Measurements from ENCODE around the gene ANKRD13D. TPM values are rescaled to one million over a fixed set of nuclear protein-coding genes. Genes with fewer than 3 reads are reported as not detected.

The ANKRD13D gene
- total and polyA plus RNA-seq, 4 donors, result 42.8 to 115 (median 61.1) TPM

- Histone ChIP-seq H3K27me3 (ENCODE audit: control insufficient read depth, insufficient read depth, low read length) (no peaks in the 10 kb centered on the region), H3K9me3 (ENCODE audit: control insufficient read depth, insufficient read depth, low read length) (no peaks in the 10 kb centered on the region), H3K27ac (ENCODE audit: low read depth, low read length) (no peak overlapping the region), H3K4me1 (ENCODE audit: control insufficient read depth, insufficient read depth, low read length) (peaks cover 8% of the 10 kb centered on the region), H3K4me3 (ENCODE audit: low read depth, low read length) (no peak overlapping the region), H3K36me3 (ENCODE audit: control insufficient read depth, insufficient read depth, low read length) (peaks cover 60% of the 10 kb centered on the region)
- DNase-seq (ENCODE audit: low read depth in 4 of 6, low spot score in 6 of 6), result no peak
- 96% methylated on average over 11 of the region's 11 CpGs for WGBS (ENCODE audit: insufficient coverage)
These were observed 20.1 kb downstream of the ANKRD13D start for GRCh38 chr11:67309166-67309565.

- WGBS (ENCODE audit: insufficient coverage), result 90% methylated on average over 14 of the region's 14 CpGs
- peaks cover 60% of the 10 kb centered on the region for H3K36me3 ChIP-seq (ENCODE audit: control insufficient read depth, insufficient read depth, low read length)
- no peak overlapping the region for H3K4me3 ChIP-seq (ENCODE audit: low read depth, low read length)
- no peaks in the 10 kb centered on the region for H3K27me3 ChIP-seq (ENCODE audit: control insufficient read depth, insufficient read depth, low read length)
- H3K9me3 ChIP-seq (ENCODE audit: control insufficient read depth, insufficient read depth, low read length), result no peaks in the 10 kb centered on the region
- DNase-seq (ENCODE audit: low read depth in 4 of 6, low spot score in 6 of 6), result no peak
- peaks cover 3% of the 10 kb centered on the region for H3K4me1 ChIP-seq (ENCODE audit: control insufficient read depth, insufficient read depth, low read length)
- no peak overlapping the region for H3K27ac ChIP-seq (ENCODE audit: low read depth, low read length)
These were observed 20.6 kb downstream of the ANKRD13D start for GRCh38 chr11:67309661-67310061.

DNA sequence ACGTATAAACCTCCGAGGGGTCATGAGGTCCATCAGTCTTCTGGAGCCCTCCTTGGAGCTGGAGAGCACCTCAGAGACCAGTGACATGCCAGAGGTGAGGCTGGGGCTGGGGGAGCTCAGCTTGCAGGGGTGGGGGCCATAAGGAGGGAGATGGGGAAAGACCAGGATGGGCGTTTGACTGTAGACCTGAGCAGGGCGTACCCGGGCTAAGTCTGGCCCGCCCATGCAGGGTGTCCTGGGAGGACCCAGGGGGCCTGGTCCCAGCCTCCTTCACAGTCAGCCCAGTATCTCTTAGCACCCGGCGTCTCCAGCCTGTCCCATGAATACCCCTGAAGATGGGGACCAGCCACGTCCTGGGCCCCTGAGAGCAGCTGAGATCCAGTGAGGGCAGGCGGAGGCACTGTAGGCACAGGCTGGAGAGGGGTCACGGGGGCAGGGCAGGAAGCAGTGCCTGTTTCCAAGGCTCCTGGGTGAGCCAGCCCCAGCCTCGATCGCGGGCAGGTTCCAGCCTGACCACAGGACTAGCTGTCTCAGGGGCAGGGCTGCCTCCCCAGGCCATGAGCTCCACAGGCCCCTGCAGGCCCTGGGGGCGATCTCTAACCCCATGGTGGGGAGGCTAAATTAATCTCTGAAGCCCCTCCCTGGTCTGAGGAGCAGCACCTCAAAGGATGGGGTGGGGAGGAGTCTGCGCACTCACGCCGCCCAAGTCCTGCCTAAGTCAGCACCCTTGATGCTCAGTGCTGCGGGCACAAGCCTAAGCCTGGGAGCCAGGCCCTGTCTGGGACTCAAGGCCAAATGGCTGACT lies 21.3 kb downstream of the ANKRD13D start:
- Histone ChIP-seq H3K9me3 (ENCODE audit: control insufficient read depth, insufficient read depth, low read length) (no peaks in the 10 kb centered on the region), H3K27ac (ENCODE audit: low read depth, low read length) (no peak overlapping the region), H3K4me1 (ENCODE audit: control insufficient read depth, insufficient read depth, low read length) (no peaks in the 10 kb centered on the region), H3K36me3 (ENCODE audit: control insufficient read depth, insufficient read depth, low read length) (peaks cover 57% of the 10 kb centered on the region), H3K27me3 (ENCODE audit: control insufficient read depth, insufficient read depth, low read length) (no peaks in the 10 kb centered on the region), H3K4me3 (ENCODE audit: low read depth, low read length) (no peak overlapping the region)
- 78% methylated on average over 15 of the region's 19 CpGs for WGBS (ENCODE audit: insufficient coverage)
- DNase-seq (ENCODE audit: low read depth in 4 of 6, low spot score in 6 of 6), result no peak

GRCh38 chr11:67311051-67311555 lies 22.0 kb downstream of the ANKRD13D start:
- DNase-seq (ENCODE audit: low read depth in 4 of 6, low spot score in 6 of 6), result no peak

GRCh38 chr11:67311556-67312082 lies 22.5 kb downstream of the ANKRD13D start:
- 88% methylated on average over 10 of the region's 15 CpGs for WGBS (ENCODE audit: insufficient coverage)
- Histone ChIP-seq H3K4me3 (ENCODE audit: low read depth, low read length) (no peak overlapping the region), H3K9me3 (ENCODE audit: control insufficient read depth, insufficient read depth, low read length) (no peaks in the 10 kb centered on the region), H3K36me3 (ENCODE audit: control insufficient read depth, insufficient read depth, low read length) (peaks cover 56% of the 10 kb centered on the region), H3K27ac (ENCODE audit: low read depth, low read length) (no peak overlapping the region), H3K4me1 (ENCODE audit: control insufficient read depth, insufficient read depth, low read length) (no peaks in the 10 kb centered on the region), H3K27me3 (ENCODE audit: control insufficient read depth, insufficient read depth, low read length) (no peaks in the 10 kb centered on the region)
- DNase-seq (ENCODE audit: low read depth in 4 of 6, low spot score in 6 of 6), result no peak

More at GRCh38 chr11:67311051-67311555, 22.0 kb downstream of the ANKRD13D start:
- Histone ChIP-seq H3K4me1 (ENCODE audit: control insufficient read depth, insufficient read depth, low read length) (no peaks in the 10 kb centered on the region), H3K36me3 (ENCODE audit: control insufficient read depth, insufficient read depth, low read length) (peaks cover 57% of the 10 kb centered on the region), H3K27me3 (ENCODE audit: control insufficient read depth, insufficient read depth, low read length) (no peaks in the 10 kb centered on the region), H3K9me3 (ENCODE audit: control insufficient read depth, insufficient read depth, low read length) (no peaks in the 10 kb centered on the region), H3K27ac (ENCODE audit: low read depth, low read length) (no peak overlapping the region), H3K4me3 (ENCODE audit: low read depth, low read length) (no peak overlapping the region)
- WGBS (ENCODE audit: insufficient coverage), result 77% methylated on average over 18 of the region's 18 CpGs

GRCh38 chr11:67312187-67313021 lies 23.3 kb downstream of the ANKRD13D start:
- H3K27me3 ChIP-seq (ENCODE audit: control insufficient read depth, insufficient read depth, low read length), result no peaks in the 10 kb centered on the region
- no peaks in the 10 kb centered on the region for H3K9me3 ChIP-seq (ENCODE audit: control insufficient read depth, insufficient read depth, low read length)
- peaks cover 6% of the 10 kb centered on the region for H3K4me1 ChIP-seq (ENCODE audit: control insufficient read depth, insufficient read depth, low read length)
- H3K27ac ChIP-seq (ENCODE audit: low read depth, low read length), result no peak overlapping the region
- DNase-seq (ENCODE audit: low read depth in 4 of 6, low spot score in 6 of 6), result no peak
- no peak overlapping the region for H3K4me3 ChIP-seq (ENCODE audit: low read depth, low read length)
- 80% methylated on average over 18 of the region's 22 CpGs for WGBS (ENCODE audit: insufficient coverage)
- peaks cover 48% of the 10 kb centered on the region for H3K36me3 ChIP-seq (ENCODE audit: control insufficient read depth, insufficient read depth, low read length)

- no peak overlapping the region for H3K4me3 ChIP-seq (ENCODE audit: low read depth, low read length)
- no peak overlapping the region for H3K27ac ChIP-seq (ENCODE audit: low read depth, low read length)
- H3K27me3 ChIP-seq (ENCODE audit: control insufficient read depth, insufficient read depth, low read length), result no peaks in the 10 kb centered on the region
- no peaks in the 10 kb centered on the region for H3K9me3 ChIP-seq (ENCODE audit: control insufficient read depth, insufficient read depth, low read length)
- no peak for DNase-seq (ENCODE audit: low read depth in 4 of 6, low spot score in 6 of 6)
- WGBS (ENCODE audit: insufficient coverage), result 88% methylated on average over 10 of the region's 11 CpGs
- peaks cover 39% of the 10 kb centered on the region for H3K36me3 ChIP-seq (ENCODE audit: control insufficient read depth, insufficient read depth, low read length)
- H3K4me1 ChIP-seq (ENCODE audit: control insufficient read depth, insufficient read depth, low read length), result peaks cover 9% of the 10 kb centered on the region
These were observed 24.2 kb downstream of the ANKRD13D start for GRCh38 chr11:67313125-67313890.

- no peak overlapping the region for H3K4me3 ChIP-seq (ENCODE audit: low read depth, low read length)
- 93% methylated on average over 2 of the region's 2 CpGs for WGBS (ENCODE audit: insufficient coverage)
- peaks cover 30% of the 10 kb centered on the region for H3K36me3 ChIP-seq (ENCODE audit: control insufficient read depth, insufficient read depth, low read length)
- no peak for DNase-seq (ENCODE audit: low read depth in 4 of 6, low spot score in 6 of 6)
- H3K27ac ChIP-seq (ENCODE audit: low read depth, low read length), result no peak overlapping the region
- H3K9me3 ChIP-seq (ENCODE audit: control insufficient read depth, insufficient read depth, low read length), result no peaks in the 10 kb centered on the region
- peaks cover 17% of the 10 kb centered on the region for H3K4me1 ChIP-seq (ENCODE audit: control insufficient read depth, insufficient read depth, low read length)
- H3K27me3 ChIP-seq (ENCODE audit: control insufficient read depth, insufficient read depth, low read length), result no peaks in the 10 kb centered on the region
These were observed 25.1 kb downstream of the ANKRD13D start for GRCh38 chr11:67314218-67314617.

DNA sequence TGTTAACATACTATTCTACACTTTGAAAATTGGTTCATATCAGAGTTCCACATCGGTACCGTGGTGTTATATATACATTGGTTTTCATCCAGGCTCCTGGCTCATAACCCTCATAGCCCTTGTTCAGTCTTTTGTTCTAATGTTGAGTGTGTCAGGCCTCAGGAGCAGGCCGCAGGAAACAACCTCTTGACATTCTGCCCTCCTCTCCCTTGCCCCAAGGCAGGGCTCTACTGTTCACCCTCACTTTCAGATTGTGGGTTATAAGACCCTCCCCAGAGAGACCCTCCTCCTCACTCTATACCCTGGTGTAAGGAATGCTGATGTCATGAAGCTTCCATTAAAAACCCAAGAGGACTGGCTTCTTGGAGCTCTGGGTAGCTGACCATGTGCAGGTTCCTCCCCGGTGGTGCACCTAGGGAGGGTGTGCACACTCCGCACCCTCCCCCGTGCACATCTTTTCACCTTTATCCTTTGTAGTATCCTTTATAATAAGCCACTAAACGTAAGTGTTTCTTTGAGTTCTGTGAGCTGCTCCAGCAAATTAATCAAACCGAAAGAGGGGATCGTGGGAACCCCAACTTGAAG lies 26.3 kb downstream of the ANKRD13D start:
- Histone ChIP-seq H3K27ac (ENCODE audit: low read depth, low read length) (no peak overlapping the region), H3K9me3 (ENCODE audit: control insufficient read depth, insufficient read depth, low read length) (no peaks in the 10 kb centered on the region), H3K4me3 (ENCODE audit: low read depth, low read length) (no peak overlapping the region), H3K27me3 (ENCODE audit: control insufficient read depth, insufficient read depth, low read length) (no peaks in the 10 kb centered on the region), H3K36me3 (ENCODE audit: control insufficient read depth, insufficient read depth, low read length) (peaks cover 18% of the 10 kb centered on the region), H3K4me1 (ENCODE audit: control insufficient read depth, insufficient read depth, low read length) (peaks cover 17% of the 10 kb centered on the region)
- no peak for DNase-seq (ENCODE audit: low read depth in 4 of 6, low spot score in 6 of 6)
- 83% methylated on average over 3 of the region's 9 CpGs for WGBS (ENCODE audit: insufficient coverage)

Data from spinal cord (tissue), 10 donors.